GM13976 (cell line): ENCODE data around the gene PPP1R12C.
"Not testable (repeated sequence)": the region's sequence is repeated elsewhere in the genome, so short reads cannot be mapped to it uniquely, and the experiment has no call there.

Experiments used
- DNase-seq: peaks from one replicate; pipeline ENCODE4 v3.0.0; 2012; ENCODE audit warnings: low spot score
- in situ Hi-C: fragments of 300-500 bp; cut with MboI; formaldehyde crosslinking; loops from one replicate; pipeline ENCODE4 v1.12.0; 2022; ENCODE audit warnings: low sequenced_read_pairs, mixed read lengths, inconsistent platforms; ENCODE audit not compliant: unreplicated experiment
- TF ChIP-seq, protein P1 (sequence below): IDR thresholded peaks from 2 replicates; pipeline ENCODE4 v1.5.1; 2012; ENCODE audit warnings: borderline replicate concordance, mild to moderate bottlenecking; ENCODE audit not compliant: insufficient read depth; ENCODE audit errors: extremely low read depth, missing control alignments, control extremely low read depth

PPP1R12C gene

DNA sequence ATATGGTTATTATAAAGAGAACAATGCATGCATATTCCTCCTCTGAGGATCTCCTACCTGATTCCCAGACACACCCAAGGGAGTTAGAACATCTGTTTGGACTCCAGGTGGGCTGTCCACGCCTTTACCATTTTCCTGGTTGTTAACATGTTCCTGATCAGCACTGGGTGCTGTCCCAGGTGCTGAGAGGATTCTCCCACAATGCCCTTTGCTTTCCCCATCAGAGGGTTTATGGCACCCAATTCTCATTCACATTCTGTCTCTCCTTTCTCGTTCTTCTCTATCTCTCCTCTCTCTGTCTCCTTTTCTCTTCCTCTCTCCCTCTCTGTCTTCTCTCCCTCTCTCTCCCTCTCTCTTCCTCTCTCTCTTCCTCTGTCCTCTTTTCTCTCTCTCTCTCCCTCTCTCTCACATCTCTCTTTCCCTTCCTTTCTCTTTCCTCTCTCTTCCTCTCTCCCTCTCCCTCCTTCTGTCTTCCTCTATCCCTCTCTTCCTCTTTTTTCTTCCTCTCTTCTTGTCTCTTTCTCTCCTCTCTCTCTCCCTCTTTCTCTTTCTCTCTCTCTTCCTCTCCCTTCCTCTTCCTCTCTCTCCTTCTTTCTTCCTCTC is 51.2 kb downstream of the PPP1R12C start:
- TF ChIP-seq, protein P1, sequence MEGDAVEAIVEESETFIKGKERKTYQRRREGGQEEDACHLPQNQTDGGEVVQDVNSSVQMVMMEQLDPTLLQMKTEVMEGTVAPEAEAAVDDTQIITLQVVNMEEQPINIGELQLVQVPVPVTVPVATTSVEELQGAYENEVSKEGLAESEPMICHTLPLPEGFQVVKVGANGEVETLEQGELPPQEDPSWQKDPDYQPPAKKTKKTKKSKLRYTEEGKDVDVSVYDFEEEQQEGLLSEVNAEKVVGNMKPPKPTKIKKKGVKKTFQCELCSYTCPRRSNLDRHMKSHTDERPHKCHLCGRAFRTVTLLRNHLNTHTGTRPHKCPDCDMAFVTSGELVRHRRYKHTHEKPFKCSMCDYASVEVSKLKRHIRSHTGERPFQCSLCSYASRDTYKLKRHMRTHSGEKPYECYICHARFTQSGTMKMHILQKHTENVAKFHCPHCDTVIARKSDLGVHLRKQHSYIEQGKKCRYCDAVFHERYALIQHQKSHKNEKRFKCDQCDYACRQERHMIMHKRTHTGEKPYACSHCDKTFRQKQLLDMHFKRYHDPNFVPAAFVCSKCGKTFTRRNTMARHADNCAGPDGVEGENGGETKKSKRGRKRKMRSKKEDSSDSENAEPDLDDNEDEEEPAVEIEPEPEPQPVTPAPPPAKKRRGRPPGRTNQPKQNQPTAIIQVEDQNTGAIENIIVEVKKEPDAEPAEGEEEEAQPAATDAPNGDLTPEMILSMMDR, result no peak
- in situ Hi-C loops, result no loop called here
- no peak for DNase-seq

DNA sequence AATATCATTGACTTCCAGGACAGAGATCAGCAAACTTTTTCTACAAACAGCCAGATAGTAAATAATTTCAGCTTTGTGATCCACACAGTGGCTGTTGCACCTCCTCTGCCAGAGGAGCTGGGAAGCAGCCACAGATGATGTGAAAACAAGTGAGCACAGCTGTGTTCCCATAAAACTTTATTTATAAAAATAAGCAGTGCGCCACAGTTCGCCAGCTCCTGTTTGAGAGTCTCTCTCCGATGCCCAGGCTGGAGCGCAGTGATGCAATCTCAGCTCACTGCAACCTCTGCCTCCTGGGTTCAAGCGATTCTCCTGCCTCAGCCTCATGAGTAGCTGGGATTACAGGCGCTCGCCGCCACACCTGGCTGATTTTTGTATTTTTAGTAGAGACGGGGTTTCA is 51.9 kb downstream of the PPP1R12C start:
- DNase-seq, in situ Hi-C loops: not testable (repeated sequence)

DNA sequence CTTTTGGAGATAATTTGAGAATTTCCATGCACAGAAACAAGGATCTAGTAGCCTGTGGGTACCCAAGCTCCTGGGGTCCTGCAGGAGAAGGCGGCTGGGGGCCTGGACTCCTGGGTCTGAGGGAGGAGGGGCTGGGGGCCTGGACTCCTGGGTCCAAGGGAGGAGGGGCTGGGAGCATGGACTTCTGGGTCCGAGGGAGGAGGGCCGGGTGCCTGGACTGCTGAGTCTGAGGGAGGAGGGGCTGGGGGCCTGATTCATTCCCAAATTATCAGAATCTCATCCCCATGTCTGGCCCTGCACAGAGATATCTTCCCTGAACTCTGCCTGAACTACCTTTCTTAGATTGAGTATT is 54.0 kb downstream of the PPP1R12C start:
- DNase-seq, result no peak
- TF ChIP-seq, protein P1, result no peak
- in situ Hi-C loops, result no loop called here

DNA sequence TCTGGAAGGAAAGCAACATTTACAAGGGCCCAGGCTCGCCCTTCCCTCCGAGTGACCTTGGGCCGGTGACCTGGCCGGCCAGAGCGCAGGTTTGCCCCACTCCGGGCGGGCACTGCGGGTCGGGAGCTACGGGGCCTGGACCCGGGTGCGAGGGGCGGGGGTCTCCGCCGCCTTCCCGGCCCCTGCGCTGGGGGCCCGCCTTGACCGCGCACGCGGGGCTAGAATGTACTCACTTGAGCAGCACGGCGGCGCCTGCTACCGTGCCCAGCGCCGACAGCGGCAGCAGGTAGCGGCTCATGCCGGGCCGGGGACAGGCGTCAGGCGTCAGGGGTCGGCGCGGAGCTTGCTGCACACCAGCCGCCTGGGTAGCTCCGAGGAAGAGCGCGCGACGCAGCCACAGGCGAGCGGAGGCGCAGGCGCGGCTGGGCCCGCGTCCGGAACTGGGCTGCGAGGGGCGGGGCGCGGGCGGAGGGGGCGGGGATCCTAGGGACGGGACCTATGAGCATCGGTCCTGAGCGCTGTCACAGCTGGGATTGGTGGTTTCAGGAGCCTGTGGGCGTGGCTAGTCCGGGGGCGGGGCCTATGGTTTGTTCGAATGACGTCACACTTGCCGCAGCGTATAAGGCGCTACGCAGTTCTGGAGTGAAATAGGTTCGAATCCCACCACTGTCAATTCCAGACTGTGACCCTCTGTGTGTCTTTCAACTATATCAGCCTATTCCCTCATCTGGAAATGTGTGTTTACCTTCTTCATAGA is 54.5 kb downstream of the PPP1R12C start, which contains the start of gene RDH13:
Gene RDH13 (minus strand): TSS at position 414 of the 757 bp plus-strand sequence. CDS start 116 bp downstream, at position 298.
- in situ Hi-C loops, result no loop called here
- peak; percentile 99 for DNase-seq
- TF ChIP-seq, protein P1, result no peak

DNA sequence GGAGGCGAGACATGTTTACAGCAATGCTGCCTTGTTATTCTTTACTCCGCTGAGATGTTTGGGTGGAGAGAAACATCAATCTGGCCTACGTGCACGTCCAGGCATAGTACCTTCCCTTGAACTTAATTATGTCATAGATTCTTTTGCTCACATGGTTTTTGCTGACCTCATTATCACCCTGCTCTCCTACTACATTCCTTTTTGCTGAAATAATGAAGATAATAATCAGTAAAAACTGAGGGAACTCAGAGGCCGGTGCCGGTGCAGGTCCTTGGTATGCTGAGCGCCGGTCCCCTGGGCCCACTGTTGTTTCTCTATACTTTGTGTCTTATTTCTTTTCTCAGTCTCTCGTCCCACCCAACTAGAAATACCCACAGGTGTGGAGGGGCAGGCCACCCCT is 57.1 kb downstream of the PPP1R12C start:
- DNase-seq, in situ Hi-C loops: not testable (repeated sequence)

DNA sequence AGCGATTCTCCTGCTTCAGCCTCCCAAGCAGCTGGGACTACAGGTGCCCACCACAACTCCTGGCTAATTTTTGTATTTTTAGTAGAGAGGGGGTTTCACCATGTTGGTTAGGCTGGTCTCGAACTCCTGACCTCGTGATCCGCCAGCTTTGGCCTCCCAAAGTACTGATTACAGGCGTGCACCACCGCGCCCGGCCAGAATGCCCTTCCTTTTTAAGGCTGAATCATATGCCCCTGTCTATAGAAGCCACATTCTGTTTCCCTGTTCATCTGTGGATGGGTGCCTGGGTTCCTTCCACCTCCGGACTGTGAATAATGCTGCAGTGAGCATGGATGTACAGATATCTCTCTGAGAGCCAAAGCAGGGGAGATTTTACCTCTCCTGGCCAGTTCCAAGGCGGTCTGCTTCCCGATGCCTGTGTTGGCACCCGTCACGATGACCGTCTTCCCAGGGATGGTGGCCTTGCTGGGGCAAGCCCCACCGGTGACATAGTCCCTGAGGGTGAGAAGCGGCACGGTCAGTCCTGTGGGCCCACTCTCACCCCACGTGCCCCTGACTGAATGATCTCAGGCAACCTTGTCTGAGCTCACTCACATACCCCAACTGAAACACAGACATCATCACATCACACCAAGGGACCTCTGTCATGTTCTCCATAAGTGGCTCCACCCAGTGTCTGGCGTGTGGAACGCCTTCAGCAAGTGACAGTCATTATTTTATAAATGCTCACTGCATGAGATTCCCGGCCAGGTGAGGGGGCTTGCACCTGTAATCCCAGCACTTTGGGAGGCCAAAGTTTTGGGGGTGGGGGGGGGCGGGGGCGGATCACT is 58.4 kb downstream of the PPP1R12C start:
- DNase-seq, result no peak
- TF ChIP-seq, protein P1, result no peak
- in situ Hi-C loops, result no loop called here

DNA sequence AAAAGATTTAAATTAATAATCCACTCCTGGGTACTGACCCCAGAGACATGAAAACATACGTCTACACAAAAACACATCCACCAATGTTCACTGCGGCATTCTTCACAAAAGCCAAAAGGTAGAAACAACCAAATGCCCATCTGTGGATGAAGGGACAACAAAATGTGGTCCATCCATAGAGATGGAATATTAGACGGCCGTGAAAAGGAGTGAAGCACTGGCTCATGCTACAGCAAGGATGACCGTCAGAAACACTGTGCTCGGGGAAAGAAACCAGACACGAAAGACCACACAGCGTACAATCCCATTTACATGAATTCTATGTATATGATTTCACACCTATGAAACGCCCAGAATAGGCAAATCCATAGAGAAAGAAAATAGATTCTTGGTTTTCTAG is 60.6 kb downstream of the PPP1R12C start:
- no peak for DNase-seq
- in situ Hi-C loops, result no loop called here
- TF ChIP-seq, protein P1, result no peak
